HepG2 (cell line): ENCODE data around the gene DAPK1. TPM values are rescaled to one million over a fixed set of nuclear protein-coding genes. Genes with fewer than 3 reads are reported as not detected.

ENCODE experiments used
- ATAC-seq: fragments of 200-7000 bp; cut with Tn5 transposase; 3 replicates; pipeline ENCODE4 v1.9.1; 2020; ENCODE audit warnings: mild to moderate bottlenecking, moderate library complexity
- BruUV-seq: library from RNA; stranded (reverse); fragments of 400-500 nt; replicated peaks from 2 replicates; lab custom pipeline; 2021; lab: Mats Ljungman, UMichigan
- CTCF ChIA-PET: fragments of 300-600 bp; formaldehyde crosslinking; extraction: SDS; loops from one replicate; lab custom pipeline; 2021; ENCODE audit warnings: low total read pairs, inconsistent platforms, low intra/inter-chr PET ratio; lab: Yijun Ruan, JAX
- POLR2A ChIA-PET: fragments of 350-600 bp; sonication (Branson Sonifier 250); formaldehyde crosslinking; loops from one replicate; lab custom pipeline; 2020; ENCODE audit warnings: antibody characterized with exemption, inconsistent platforms; lab: Yijun Ruan, JAX
- DNase-seq: peaks from one replicate; pipeline ENCODE4 v3.0.0-alpha.2; 2015; ENCODE audit warnings: low spot score
- FAIRE-seq: peaks from 3 replicates; lab custom pipeline; 2011; peaks lifted over from hg19 to GRCh38; lab: Jason Lieb, UNC
- H2AFZ ChIP-seq: one replicate; pipeline ENCODE4 v1.6.1; 2011; ENCODE audit warnings: low read length, inconsistent platforms
- H3K27ac ChIP-seq: fragments of 300-600 bp; 3 replicates; pipeline ENCODE4 v1.8.0; 2011; ENCODE audit warnings: mixed run types, mild to moderate bottlenecking, mixed read lengths, low read length, inconsistent platforms; ENCODE audit not compliant: insufficient read depth; ENCODE audit errors: extremely low read length
- H3K27me3 ChIP-seq, 2 experiments: fragments of 200-600 bp in 1 of 2; 2 replicates in 1 of 2; 3 replicates in 1 of 2; pipeline versions ENCODE4 v1.6.0 to v1.8.0; 2011; ENCODE audit warnings: low read length in 2 of 2, mild to moderate bottlenecking in 2 of 2, moderate library complexity in 2 of 2, inconsistent platforms in 1 of 2; ENCODE audit not compliant: insufficient read depth in 2 of 2, control insufficient read depth in 1 of 2
- H3K36me3 ChIP-seq, 2 experiments: fragments of 200-600 bp in 1 of 2; replicated peaks in 1 of 2; 2 replicates in 1 of 2; 3 replicates in 1 of 2; pipeline versions ENCODE4 v1.5.1 to v1.8.0; 2011; ENCODE audit warnings: low read length in 2 of 2, inconsistent platforms in 1 of 2; ENCODE audit not compliant: insufficient read depth in 2 of 2, control insufficient read depth in 1 of 2
- H3K4me1 ChIP-seq: 2 replicates; pipeline ENCODE4 v1.5.1; 2012; ENCODE audit warnings: low read length, inconsistent platforms; ENCODE audit not compliant: insufficient read depth
- H3K4me2 ChIP-seq: 2 replicates; pipeline ENCODE4 v1.6.0; 2011; ENCODE audit warnings: low read depth, low read length, inconsistent platforms
- H3K4me3 ChIP-seq, 3 experiments: fragments of 200-600 bp in 1 of 3; sonication (generic), shearing (Covaris generic) in 1 of 3; replicated peaks in 1 of 3; 2 replicates each; pipeline ENCODE4 v1.5.1; 2011 to 2016; ENCODE audit warnings: low read length in 3 of 3, inconsistent platforms in 2 of 3, low read depth in 2 of 3, mild to moderate bottlenecking in 2 of 3, control low read depth in 1 of 3, mixed read lengths in 1 of 3; ENCODE audit not compliant: insufficient read depth in 1 of 3
- H3K79me2 ChIP-seq: one replicate; pipeline ENCODE4 v1.6.1; 2011; ENCODE audit warnings: low read length, inconsistent platforms; ENCODE audit not compliant: insufficient read depth
- H3K9ac ChIP-seq: 2 replicates; pipeline ENCODE4 v1.6.0; 2011; ENCODE audit warnings: mild to moderate bottlenecking, low read depth, low read length, inconsistent platforms; ENCODE audit not compliant: insufficient read depth
- H3K9me3 ChIP-seq: 2 replicates; pipeline ENCODE4 v1.5.1; 2012; ENCODE audit warnings: mild to moderate bottlenecking, low read length
- H4K20me1 ChIP-seq: 2 replicates; pipeline ENCODE4 v1.6.0; 2011; ENCODE audit warnings: inconsistent platforms, mild to moderate bottlenecking, low read length, moderate library complexity; ENCODE audit not compliant: insufficient read depth
- ELF3 ChIP-seq: IDR thresholded peaks from 2 replicates; pipeline ENCODE4 v1.6.1; 2016; ENCODE audit warnings: missing genetic modification reagents, missing compliant biosample characterization
- HNRNPUL1 ChIP-seq: fragments of 200-400 bp; formaldehyde crosslinking; IDR thresholded peaks from 2 replicates; pipeline ENCODE4 v1.6.1; 2017; ENCODE audit warnings: low read depth, mild to moderate bottlenecking, low read length, moderate library complexity
- TBL1XR1 ChIP-seq: fragments of 150-350 bp; IDR thresholded peaks from 2 replicates; pipeline ENCODE4 v1.6.1; 2014; ENCODE audit warnings: borderline replicate concordance, low read length; ENCODE audit not compliant: partially characterized antibody
- TEAD2 ChIP-seq: sonication (generic); formaldehyde crosslinking; IDR thresholded peaks from 2 replicates; pipeline ENCODE4 v1.9.0; 2021; ENCODE audit warnings: missing genetic modification reagents
- TRIM24 ChIP-seq: sonication (generic); formaldehyde crosslinking; IDR thresholded peaks from 2 replicates; pipeline ENCODE4 v1.8.0; 2022; ENCODE audit warnings: mild to moderate bottlenecking, missing genetic modification reagents
- WGBS: methylation state at CpG from one replicate; pipeline ENCODE4 v1.1.6; 2017; ENCODE audit warnings: low lambda C conversion rate; 5-methylcytosine and 5-hydroxymethylcytosine counted together
- in situ Hi-C: cut with HindIII; loops from 2 replicates; pipeline ENCODE4 v1.10.0; 2017; ENCODE audit warnings: low pct_unique_long_range_greater_than_20kb; ENCODE audit not compliant: extremely low pct_ligation_motif_present
- intact Hi-C: fragments of 100-400 bp; cut with micrococcal nuclease; formaldehyde crosslinking; loops from one replicate; pipeline ENCODE4 v1.10.0; 2022; ENCODE audit not compliant: unreplicated experiment
- polyA plus RNA-seq, 8 experiments: library from polyadenylated mRNA; depleted of rRNA in 3 of 8; stranded (reverse) in 7 of 8; unstranded in 1 of 8; fragments of >200 nt; fragmentation: Illumina TruSeq in 4 of 8; extraction: Trizol in 4 of 8; gene quantifications; 2 replicates each; pipeline versions ENCODE4 v1.2.1 to v1.2.3, GENCODE V29; 2011 to 2016; ENCODE audit warnings: low read depth in 4 of 8, missing spikeins in 1 of 8, mixed read lengths in 1 of 8; ENCODE audit not compliant: insufficient read depth in 1 of 8
- total RNA-seq, 5 experiments: library from RNA; depleted of rRNA; stranded (reverse); fragments of >200 nt; fragmentation: Illumina TruSeq; extraction: Trizol; gene quantifications; 2 replicates each; pipeline ENCODE4 v1.2.3, GENCODE V29; 2016; ENCODE audit warnings: low read depth in 1 of 5
- TF ChIP-seq, protein P1 (sequence below): sonication (generic); formaldehyde crosslinking; IDR thresholded peaks from 2 replicates; pipeline ENCODE4 v1.5.0; 2020; ENCODE audit warnings: missing genetic modification reagents
- TF ChIP-seq, protein P2 (sequence below): sonication (generic); formaldehyde crosslinking; IDR thresholded peaks from 2 replicates; pipeline ENCODE4 v1.4.0; 2020; ENCODE audit warnings: missing genetic modification reagents

DAPK1 gene
- total and polyA plus RNA-seq, 2 of the 13 experiments (the other 11 are each of a cell fraction or from before 2014, with no cell fraction given), result 35.7 to 35.9 TPM

DNA sequence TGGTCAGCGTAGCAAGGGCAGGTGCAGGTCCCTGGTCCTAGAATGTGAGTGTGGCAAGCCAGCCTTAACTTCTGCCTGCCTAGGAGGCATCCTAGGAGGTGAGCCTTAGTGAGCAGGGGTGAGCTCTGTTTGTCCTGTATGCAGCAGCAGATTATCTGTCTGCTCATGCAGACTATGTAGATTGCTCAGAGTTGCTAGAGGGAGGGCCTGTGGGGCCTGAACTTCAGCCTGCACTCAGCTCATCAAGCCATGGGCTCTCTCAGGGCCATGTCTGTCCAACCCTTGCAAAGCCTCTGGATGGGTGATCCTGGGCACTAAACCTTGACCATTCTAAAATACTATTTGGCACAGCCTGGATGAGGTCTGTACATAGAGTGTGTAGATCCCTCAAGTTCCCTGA lies 219.8 kb downstream of the DAPK1 start (continued):
- TF ChIP-seq, protein P1, sequence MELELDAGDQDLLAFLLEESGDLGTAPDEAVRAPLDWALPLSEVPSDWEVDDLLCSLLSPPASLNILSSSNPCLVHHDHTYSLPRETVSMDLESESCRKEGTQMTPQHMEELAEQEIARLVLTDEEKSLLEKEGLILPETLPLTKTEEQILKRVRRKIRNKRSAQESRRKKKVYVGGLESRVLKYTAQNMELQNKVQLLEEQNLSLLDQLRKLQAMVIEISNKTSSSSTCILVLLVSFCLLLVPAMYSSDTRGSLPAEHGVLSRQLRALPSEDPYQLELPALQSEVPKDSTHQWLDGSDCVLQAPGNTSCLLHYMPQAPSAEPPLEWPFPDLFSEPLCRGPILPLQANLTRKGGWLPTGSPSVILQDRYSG (CRISPR knock-in tag), result no peak
- TF ChIP-seq TEAD2 (CRISPR knock-in tag), result no peak

DNA sequence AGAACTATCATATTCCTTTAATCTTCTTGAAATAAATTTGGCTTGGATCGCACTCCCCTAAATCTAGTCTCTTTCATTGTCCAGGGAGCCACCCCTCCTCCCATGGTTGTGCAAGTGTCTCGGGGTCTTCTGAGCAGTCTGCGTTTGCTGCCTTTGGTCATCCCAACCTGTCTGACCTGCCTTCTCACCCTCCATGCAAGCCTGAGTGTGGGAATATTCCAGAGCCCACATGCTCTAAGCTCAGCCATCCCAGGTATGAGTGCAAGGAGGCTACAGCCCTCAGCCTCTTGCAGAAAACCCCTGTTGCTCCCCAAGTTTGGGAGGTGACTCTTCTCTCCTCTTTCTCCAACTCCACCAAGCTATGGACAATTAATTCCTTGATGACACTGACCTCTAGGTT lies 220.6 kb downstream of the DAPK1 start:
- Histone ChIP-seq H3K27me3 (peaks cover 1 to 23% of the 10 kb centered on the region in 2 experiments; a peak in 2 of 5 replicates), H4K20me1 (no peaks in the 10 kb centered on the region), H3K9ac (no peak overlapping the region), H3K79me2 (no peaks in the 10 kb centered on the region), H3K27ac (no peak overlapping the region), H3K36me3 (no peaks in the 10 kb centered on the region), H3K4me2 (no peak overlapping the region), H3K9me3 (no peaks in the 10 kb centered on the region), H3K4me3 (no peak overlapping the region), H3K4me1 (peaks cover 33% of the 10 kb centered on the region), H2AFZ (no peak overlapping the region)
- ATAC-seq (no peak), DNase-seq (no peak), FAIRE-seq (no peak)
- WGBS, result 24% methylated on average over 3 of the region's 3 CpGs
- in situ Hi-C loops (no loop called here), intact Hi-C loops (no loop called here)
- POLR2A ChIA-PET, result interaction anchor here (2.1 kb wide), 1 partner anchor 8 kb away, joined by 7 read pairs; the partner anchor contains the start of gene CTSL
- CTCF ChIA-PET, result no interaction called here
- no TSS peak for BruUV-seq
- TF ChIP-seq, protein P2, sequence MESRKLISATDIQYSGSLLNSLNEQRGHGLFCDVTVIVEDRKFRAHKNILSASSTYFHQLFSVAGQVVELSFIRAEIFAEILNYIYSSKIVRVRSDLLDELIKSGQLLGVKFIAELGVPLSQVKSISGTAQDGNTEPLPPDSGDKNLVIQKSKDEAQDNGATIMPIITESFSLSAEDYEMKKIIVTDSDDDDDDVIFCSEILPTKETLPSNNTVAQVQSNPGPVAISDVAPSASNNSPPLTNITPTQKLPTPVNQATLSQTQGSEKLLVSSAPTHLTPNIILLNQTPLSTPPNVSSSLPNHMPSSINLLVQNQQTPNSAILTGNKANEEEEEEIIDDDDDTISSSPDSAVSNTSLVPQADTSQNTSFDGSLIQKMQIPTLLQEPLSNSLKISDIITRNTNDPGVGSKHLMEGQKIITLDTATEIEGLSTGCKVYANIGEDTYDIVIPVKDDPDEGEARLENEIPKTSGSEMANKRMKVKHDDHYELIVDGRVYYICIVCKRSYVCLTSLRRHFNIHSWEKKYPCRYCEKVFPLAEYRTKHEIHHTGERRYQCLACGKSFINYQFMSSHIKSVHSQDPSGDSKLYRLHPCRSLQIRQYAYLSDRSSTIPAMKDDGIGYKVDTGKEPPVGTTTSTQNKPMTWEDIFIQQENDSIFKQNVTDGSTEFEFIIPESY (CRISPR knock-in tag), result no peak
- TF ChIP-seq TBL1XR1, result no peak
- TF ChIP-seq ELF3 (CRISPR knock-in tag), result no peak
- TF ChIP-seq TRIM24, result no peak
- no peak for TF ChIP-seq HNRNPUL1
